ENCODE measurements around the gene POLR2B.
"Not testable (repeated sequence)": the region's sequence is repeated elsewhere in the genome, so short reads cannot be mapped to it uniquely, and the experiment has no call there.

The POLR2B gene

DNA sequence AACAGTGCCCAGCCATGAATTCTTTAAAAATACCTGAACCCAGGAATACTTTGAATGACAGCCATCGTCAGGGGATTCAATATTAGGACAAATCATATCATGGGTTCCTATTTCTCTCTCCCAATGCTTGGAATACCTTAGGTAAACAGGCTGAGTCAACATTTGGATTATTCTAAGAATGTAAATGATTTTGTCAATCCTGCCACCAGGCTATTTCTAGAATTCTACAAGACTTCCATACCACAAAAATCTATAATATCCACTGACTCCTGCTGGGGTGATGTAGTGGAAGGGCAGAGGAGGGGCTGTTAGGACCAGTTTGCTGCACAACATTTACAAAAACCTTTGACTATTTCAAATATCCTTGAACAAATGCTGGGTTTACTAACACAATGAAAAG, 66.3 kb downstream of the POLR2B start:
- Histone ChIP-seq H3K9me3 (ENCODE audit: low read length) (no peaks in the 10 kb centered on the region), H3K27me3 (ENCODE audit: insufficient read depth, low read length) (no peaks in the 10 kb centered on the region), H3K4me3 (ENCODE audit: low read length) (no peak overlapping the region), H2AFZ (ENCODE audit: low read depth, low read length) (no peak overlapping the region), H3K36me3 (ENCODE audit: insufficient read depth, low read length) (no peaks in the 10 kb centered on the region), H3K4me1 (ENCODE audit: insufficient read depth, low read length) (no peaks in the 10 kb centered on the region)

DNA sequence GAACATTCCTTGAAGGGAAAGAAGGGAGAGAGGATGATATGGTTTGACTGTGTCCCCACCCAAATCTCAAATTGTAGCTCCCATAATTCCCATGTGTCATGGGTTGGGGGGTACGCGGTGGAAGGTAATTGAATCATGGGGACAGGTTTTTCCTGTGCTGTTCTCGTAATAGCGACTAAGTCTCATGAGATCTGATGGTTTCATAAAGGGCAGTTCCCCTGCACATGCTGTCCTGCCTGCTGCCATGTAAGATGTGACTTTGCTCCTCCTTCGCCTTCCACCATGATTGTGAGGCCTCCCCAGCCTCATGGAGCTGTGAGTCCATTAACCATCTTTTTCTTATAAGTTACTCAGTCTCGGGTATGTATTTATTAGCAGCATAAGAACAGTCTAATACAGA, 68.3 kb downstream of the POLR2B start:
- not testable (repeated sequence) for H3K9me3 ChIP-seq (ENCODE audit: low read length); H2AFZ ChIP-seq (ENCODE audit: low read depth, low read length); H3K4me3 ChIP-seq (ENCODE audit: low read length); H3K4me1 ChIP-seq (ENCODE audit: insufficient read depth, low read length); H3K27me3 ChIP-seq (ENCODE audit: insufficient read depth, low read length); H3K36me3 ChIP-seq (ENCODE audit: insufficient read depth, low read length)

DNA sequence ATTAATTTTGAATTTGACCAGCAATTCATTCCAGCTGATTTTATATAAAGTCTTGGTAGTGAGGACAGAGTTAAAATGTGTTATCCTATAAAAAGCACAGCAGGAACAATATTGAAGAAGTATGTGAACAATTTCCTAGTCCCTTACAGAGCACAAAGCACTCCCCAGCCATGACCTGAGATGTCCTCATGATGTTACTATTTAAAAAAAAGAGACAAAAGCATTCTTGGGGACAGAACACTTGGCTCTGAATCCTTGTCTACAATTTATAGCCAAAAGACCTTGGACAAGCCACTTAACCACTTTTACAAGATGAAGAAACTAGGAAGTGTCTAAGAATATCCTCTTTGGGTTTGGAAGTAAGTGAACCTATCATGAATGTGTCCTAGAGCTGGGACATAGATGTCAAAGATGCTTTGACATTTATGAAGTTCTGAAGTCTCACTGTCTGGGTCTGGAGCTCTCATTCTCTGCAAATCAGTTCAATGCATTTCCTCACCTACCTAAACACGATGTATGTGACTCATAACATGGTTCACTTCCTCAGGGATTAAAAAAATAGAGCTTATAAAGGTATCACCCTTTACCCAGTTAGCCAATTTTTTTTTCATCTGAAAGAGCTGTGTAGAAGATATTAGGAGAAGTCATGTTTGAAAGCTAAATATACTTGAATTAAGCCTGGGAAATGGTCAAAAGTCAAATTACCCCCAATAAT, 70.1 kb downstream of the POLR2B start:
- no peaks in the 10 kb centered on the region for H3K36me3 ChIP-seq (ENCODE audit: insufficient read depth, low read length)
- no peak overlapping the region for H2AFZ ChIP-seq (ENCODE audit: low read depth, low read length)
- H3K4me1 ChIP-seq (ENCODE audit: insufficient read depth, low read length): no peaks in the 10 kb centered on the region
- H3K9me3 ChIP-seq (ENCODE audit: low read length): no peaks in the 10 kb centered on the region
- no peaks in the 10 kb centered on the region for H3K27me3 ChIP-seq (ENCODE audit: insufficient read depth, low read length)
- no peak overlapping the region for H3K4me3 ChIP-seq (ENCODE audit: low read length)

DNA sequence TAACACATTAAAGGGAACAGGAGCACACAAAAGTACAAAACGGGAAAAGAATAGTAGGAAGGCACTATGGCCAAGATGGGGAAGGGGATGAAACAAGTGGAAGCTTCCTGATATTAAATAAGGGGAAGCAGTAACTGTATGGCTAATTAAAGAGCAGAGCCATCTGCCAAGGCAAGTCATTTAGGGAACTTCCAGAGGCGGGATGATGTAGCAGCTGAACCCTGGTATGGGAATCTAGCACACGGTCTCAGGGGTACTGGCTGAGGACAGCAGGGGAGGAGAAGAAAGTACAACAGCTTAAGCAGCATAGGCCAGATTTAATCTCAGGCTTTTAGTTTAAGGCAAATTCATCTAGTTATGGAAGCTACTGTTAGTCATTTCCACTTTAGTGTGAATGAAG, 72.4 kb downstream of the POLR2B start:
- Histone ChIP-seq H3K4me3 (ENCODE audit: low read length) (no peak overlapping the region), H2AFZ (ENCODE audit: low read depth, low read length) (no peak overlapping the region), H3K36me3 (ENCODE audit: insufficient read depth, low read length) (no peaks in the 10 kb centered on the region), H3K27me3 (ENCODE audit: insufficient read depth, low read length) (no peaks in the 10 kb centered on the region), H3K9me3 (ENCODE audit: low read length) (no peaks in the 10 kb centered on the region), H3K4me1 (ENCODE audit: insufficient read depth, low read length) (peaks cover 1% of the 10 kb centered on the region)

DNA sequence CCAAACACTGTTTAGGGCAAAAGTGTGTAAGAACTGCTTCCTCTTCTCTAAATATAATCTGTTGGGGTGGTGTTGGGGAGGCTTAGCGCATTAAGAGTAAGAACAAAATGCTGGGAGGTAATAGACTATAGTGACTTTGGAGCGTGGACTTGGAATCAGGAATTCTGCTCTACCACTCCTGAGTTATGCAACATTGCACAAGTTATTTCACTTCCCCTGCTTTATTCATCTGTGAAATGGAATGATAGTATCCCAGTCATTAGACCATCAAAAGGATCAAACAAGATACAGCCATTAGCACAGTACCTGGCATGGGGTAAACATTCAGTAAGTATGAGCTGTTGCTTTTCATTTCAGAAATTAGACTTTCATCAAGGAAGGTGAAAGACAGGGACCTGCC, 72.8 kb downstream of the POLR2B start:
- H3K9me3 ChIP-seq (ENCODE audit: low read length): no peaks in the 10 kb centered on the region
- H3K27me3 ChIP-seq (ENCODE audit: insufficient read depth, low read length): no peaks in the 10 kb centered on the region
- peaks cover 5% of the 10 kb centered on the region for H3K4me1 ChIP-seq (ENCODE audit: insufficient read depth, low read length)
- H2AFZ ChIP-seq (ENCODE audit: low read depth, low read length): no peak overlapping the region
- H3K36me3 ChIP-seq (ENCODE audit: insufficient read depth, low read length): no peaks in the 10 kb centered on the region
- H3K4me3 ChIP-seq (ENCODE audit: low read length): no peak overlapping the region

DNA sequence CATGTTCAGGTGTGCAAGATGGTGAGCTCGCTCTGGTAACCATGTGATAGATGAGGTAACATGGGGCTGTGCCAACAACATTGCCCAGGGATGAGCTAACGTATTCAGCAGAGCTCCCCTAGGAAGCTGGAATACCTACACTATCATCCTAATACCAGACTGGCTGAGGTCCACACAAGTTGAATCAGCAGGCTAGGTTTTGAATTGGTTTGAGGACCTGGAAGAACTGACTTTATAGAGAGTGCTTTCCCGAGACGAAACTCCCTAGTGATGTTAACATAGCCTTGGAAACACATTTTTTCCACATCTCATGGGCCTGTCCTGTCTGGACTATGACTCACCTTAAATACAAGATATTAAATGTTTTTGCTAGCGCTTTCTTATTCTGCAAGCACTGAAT, 74.8 kb downstream of the POLR2B start:
- no peaks in the 10 kb centered on the region for H3K36me3 ChIP-seq (ENCODE audit: insufficient read depth, low read length)
- no peak overlapping the region for H3K4me3 ChIP-seq (ENCODE audit: low read length)
- H3K27me3 ChIP-seq (ENCODE audit: insufficient read depth, low read length): no peaks in the 10 kb centered on the region
- peaks cover 5% of the 10 kb centered on the region for H3K4me1 ChIP-seq (ENCODE audit: insufficient read depth, low read length)
- H2AFZ ChIP-seq (ENCODE audit: low read depth, low read length): no peak overlapping the region
- H3K9me3 ChIP-seq (ENCODE audit: low read length): no peaks in the 10 kb centered on the region

DNA sequence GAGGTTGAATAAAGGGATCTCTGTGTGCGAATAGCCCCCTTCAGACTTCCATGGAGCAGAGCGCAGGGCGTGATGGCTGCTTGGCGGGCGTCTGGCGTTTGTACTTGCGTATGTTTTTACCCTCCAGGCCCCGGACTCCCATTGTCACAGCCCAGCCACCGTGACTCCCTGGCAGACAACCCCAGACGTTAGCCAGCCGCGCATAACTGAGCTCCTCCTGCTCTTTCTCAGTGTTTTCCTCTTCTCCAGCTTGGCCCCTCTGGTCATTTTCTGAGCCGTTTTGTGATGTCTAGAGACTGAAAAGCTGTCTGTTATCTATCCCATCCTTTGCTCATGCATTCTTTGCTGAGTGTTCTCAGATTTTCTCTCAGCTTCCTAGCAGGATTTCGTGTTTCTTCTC, 77.2 kb downstream of the POLR2B start:
- H3K9me3 ChIP-seq (ENCODE audit: low read length): no peaks in the 10 kb centered on the region
- H3K27me3 ChIP-seq (ENCODE audit: insufficient read depth, low read length): no peaks in the 10 kb centered on the region
- H3K36me3 ChIP-seq (ENCODE audit: insufficient read depth, low read length): no peaks in the 10 kb centered on the region
- peaks cover 5% of the 10 kb centered on the region for H3K4me1 ChIP-seq (ENCODE audit: insufficient read depth, low read length)
- no peak overlapping the region for H3K4me3 ChIP-seq (ENCODE audit: low read length)
- peak overlapping the region; percentile 54 for H2AFZ ChIP-seq (ENCODE audit: low read depth, low read length)

DNA sequence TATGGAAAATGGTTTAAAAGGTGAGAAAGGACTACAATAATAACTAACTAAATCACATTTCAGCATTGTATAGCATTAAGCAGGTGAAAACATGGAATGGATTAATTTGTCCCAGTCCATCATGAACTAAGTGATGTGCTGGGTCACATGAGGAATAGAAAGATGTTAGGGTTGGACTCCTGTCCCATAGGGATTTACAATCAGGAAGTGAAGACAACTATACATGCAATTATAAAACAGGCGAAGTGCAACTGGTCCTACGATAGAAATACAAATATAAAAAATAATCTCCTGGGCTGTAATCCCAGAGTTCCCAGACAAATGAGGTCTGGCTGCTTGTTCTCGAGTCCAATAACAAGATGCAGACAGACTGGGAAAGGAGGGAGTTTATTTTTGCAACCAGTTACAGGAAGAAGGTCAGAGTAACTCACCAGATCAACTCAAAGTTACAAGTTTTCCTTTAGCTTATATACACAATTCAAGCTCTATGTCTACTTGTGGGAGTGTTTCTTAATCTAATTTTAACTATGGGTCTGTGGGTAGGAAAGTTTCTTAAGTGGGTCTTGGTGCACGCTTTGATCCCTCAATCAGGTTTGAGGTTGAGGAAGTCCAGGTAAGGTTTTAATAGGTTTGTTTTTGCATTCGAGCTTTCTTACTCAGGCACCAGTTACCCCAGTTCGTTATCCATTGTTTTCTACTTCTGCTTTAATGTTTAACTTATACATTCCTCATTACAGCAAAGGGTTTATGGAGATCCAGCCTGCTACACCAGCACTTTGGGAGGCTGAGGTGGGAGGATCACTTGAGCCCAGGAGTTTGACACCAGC, 81.4 kb downstream of the POLR2B start:
- no peak overlapping the region for H3K4me3 ChIP-seq (ENCODE audit: low read length)
- H3K27me3 ChIP-seq (ENCODE audit: insufficient read depth, low read length): no peaks in the 10 kb centered on the region
- no peak overlapping the region for H2AFZ ChIP-seq (ENCODE audit: low read depth, low read length)
- H3K9me3 ChIP-seq (ENCODE audit: low read length): no peaks in the 10 kb centered on the region
- no peaks in the 10 kb centered on the region for H3K36me3 ChIP-seq (ENCODE audit: insufficient read depth, low read length)
- peaks cover 9% of the 10 kb centered on the region for H3K4me1 ChIP-seq (ENCODE audit: insufficient read depth, low read length)

DNA sequence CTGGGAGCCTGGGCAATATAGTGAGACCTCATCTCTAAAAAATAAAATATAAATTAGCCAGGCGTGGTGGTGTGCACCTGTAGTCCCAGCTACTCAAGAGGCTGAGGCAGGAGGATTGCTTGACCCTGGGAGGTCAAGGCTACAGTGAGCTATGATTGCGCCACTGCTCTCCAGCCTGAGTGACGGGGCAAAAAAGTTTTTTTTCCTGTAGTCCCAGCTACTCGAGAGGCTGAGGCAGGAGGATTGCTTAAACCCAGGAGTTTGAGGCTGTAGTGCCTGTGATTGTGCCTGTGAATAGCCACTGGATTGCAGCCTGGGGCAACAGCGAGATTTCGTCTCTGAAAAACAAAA, 82.0 kb downstream of the POLR2B start:
- H3K4me1 ChIP-seq (ENCODE audit: insufficient read depth, low read length): not testable (repeated sequence)

DNA sequence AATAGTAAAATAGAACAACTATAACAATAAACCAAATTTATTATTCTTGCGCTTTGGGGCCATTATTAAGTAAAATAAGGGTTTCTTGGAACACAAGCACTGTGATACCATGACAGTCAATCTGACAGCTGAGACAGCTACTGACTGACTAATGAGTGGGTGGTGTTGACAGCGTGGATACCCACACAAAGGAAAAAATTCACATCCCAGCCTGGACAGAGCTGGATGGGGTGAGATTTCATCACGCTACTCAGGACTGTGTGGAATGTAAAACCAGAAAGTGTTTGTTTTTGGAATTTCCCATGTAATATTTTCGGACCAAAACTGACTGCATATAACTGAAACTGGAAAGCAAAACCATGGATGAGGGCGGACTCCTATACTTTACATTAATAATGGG, 82.7 kb downstream of the POLR2B start:
- no peaks in the 10 kb centered on the region for H3K27me3 ChIP-seq (ENCODE audit: insufficient read depth, low read length)
- H2AFZ ChIP-seq (ENCODE audit: low read depth, low read length): no peak overlapping the region
- no peak overlapping the region for H3K4me3 ChIP-seq (ENCODE audit: low read length)
- no peaks in the 10 kb centered on the region for H3K9me3 ChIP-seq (ENCODE audit: low read length)
- no peaks in the 10 kb centered on the region for H3K36me3 ChIP-seq (ENCODE audit: insufficient read depth, low read length)
- peaks cover 5% of the 10 kb centered on the region for H3K4me1 ChIP-seq (ENCODE audit: insufficient read depth, low read length)

More for the DNA sequence above, 82.0 kb downstream of the POLR2B start:
- not testable (repeated sequence) for H3K9me3 ChIP-seq (ENCODE audit: low read length); H3K27me3 ChIP-seq (ENCODE audit: insufficient read depth, low read length); H2AFZ ChIP-seq (ENCODE audit: low read depth, low read length); H3K36me3 ChIP-seq (ENCODE audit: insufficient read depth, low read length); H3K4me3 ChIP-seq (ENCODE audit: low read length)

DNA sequence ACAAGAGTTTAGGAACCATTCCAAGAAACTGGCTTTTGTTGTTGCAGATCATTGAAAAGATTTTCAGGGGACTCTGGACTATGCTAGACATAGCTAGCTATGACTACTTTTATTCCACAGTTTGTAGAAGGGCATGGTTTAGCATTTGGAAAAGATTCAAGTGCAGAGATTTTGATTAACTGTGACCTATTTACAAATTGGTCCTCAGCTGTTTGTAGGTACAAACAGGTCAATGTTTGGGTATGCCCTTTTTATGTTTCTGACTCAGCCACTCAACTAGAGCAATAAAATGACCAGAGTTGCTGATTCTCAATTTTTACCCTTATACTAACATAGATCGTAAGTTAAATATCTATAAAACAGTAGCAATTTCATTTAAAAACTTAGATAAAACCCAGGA, 84.8 kb downstream of the POLR2B start:
- H3K36me3 ChIP-seq (ENCODE audit: insufficient read depth, low read length): no peaks in the 10 kb centered on the region
- no peak overlapping the region for H3K4me3 ChIP-seq (ENCODE audit: low read length)
- H3K27me3 ChIP-seq (ENCODE audit: insufficient read depth, low read length): no peaks in the 10 kb centered on the region
- H3K9me3 ChIP-seq (ENCODE audit: low read length): no peaks in the 10 kb centered on the region
- no peak overlapping the region for H2AFZ ChIP-seq (ENCODE audit: low read depth, low read length)
- H3K4me1 ChIP-seq (ENCODE audit: insufficient read depth, low read length): peaks cover 4% of the 10 kb centered on the region

DNA sequence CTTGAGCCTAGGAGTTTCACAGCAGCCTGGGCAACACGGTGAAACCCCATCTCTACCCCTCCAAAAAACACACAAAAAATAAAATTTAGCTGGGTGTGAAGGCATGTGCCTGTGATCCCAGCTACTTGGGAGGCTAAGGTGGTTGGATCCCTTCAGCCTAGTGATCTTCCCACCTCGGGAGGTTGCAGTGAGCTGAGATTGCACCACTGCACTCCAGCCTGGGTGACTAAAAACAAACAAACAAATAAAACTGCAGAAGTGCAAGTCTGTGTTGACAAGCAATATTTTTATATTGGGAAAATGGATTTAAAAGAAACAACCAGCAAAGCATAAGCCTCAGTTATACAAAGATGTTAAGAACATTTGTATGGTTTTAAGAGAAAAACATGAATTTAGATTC, 85.4 kb downstream of the POLR2B start:
- Histone ChIP-seq H3K9me3 (ENCODE audit: low read length) (no peaks in the 10 kb centered on the region), H2AFZ (ENCODE audit: low read depth, low read length) (no peak overlapping the region), H3K4me1 (ENCODE audit: insufficient read depth, low read length) (peaks cover 4% of the 10 kb centered on the region)

DNA sequence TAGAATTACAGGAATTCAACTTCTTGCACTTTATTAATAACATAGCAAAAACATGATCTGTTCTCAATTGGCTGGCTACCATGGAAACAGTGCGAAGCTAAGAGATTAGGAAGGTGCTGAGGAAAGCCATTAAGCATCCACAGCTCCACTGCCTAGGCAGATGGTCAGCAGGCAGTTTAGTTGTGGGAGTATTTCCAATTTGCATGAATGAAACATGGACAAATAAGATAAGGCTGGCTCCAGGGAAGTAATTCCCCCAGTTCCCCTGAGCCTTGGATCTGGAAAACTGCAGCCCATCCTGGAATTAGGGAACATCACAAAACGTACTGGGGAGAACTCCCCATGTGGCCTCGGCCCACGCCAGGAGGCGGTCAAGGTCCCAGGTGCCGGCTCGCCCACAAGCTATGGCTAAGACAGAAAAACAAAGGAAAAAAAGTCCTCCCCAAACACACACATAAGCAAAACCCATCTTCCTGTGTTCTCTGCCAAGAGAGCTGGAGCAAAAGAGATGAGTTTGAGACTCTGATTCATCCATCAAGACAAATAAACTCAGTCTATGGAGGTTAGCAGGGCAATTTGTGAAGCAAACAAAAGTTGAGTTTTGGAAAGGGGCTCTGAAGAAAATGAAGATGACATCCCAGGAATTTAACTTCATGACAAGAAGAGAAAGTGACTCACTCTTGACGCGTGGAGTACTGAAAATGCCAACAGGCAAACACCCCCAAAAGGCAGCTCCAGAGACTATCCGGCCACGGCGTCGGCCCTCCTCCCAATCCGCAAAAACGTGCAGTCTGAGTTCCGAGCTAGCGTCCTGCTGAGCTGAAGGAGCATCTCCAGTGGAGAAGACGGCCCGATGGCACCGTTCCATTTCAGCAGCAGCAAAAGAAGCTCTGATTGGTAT, 86.4 kb downstream of the POLR2B start:
- no peaks in the 10 kb centered on the region for H3K9me3 ChIP-seq (ENCODE audit: low read length)
- H2AFZ ChIP-seq (ENCODE audit: low read depth, low read length): no peak overlapping the region
- peaks cover 4% of the 10 kb centered on the region for H3K4me1 ChIP-seq (ENCODE audit: insufficient read depth, low read length)
- H3K4me3 ChIP-seq (ENCODE audit: low read length): no peak overlapping the region
- no peaks in the 10 kb centered on the region for H3K27me3 ChIP-seq (ENCODE audit: insufficient read depth, low read length)
- H3K36me3 ChIP-seq (ENCODE audit: insufficient read depth, low read length): no peaks in the 10 kb centered on the region

More for the DNA sequence above, 85.4 kb downstream of the POLR2B start:
- Histone ChIP-seq H3K36me3 (ENCODE audit: insufficient read depth, low read length) (no peaks in the 10 kb centered on the region), H3K27me3 (ENCODE audit: insufficient read depth, low read length) (no peaks in the 10 kb centered on the region), H3K4me3 (ENCODE audit: low read length) (no peak overlapping the region)

All from neuron (in vitro differentiated cells).